Liver (tissue), 3 donors: ENCODE data around the gene SDK2.

Experiments used
- CTCF ChIP-seq: fragments of 150-350 bp; IDR thresholded peaks from 2 replicates; pipeline ENCODE4 v1.5.1; 2017; ENCODE audit warnings: improper control_type of control experiment, low read depth, low read length; ENCODE audit not compliant: missing input control
- FOXA1 ChIP-seq: IDR thresholded peaks from 2 replicates; pipeline ENCODE4 v1.6.1; 2016; ENCODE audit warnings: antibody characterized with exemption
- FOXA2 ChIP-seq: IDR thresholded peaks from 2 replicates; pipeline ENCODE4 v1.6.1; 2016; ENCODE audit warnings: antibody characterized with exemption
- TF ChIP-seq, protein P1 (sequence below): IDR thresholded peaks from 2 replicates; pipeline ENCODE4 v1.6.1; 2016; ENCODE audit warnings: antibody characterized with exemption
- TF ChIP-seq, protein P2 (sequence below): IDR thresholded peaks from 2 replicates; pipeline ENCODE4 v1.6.1; 2016; ENCODE audit warnings: antibody characterized with exemption, mild to moderate bottlenecking
- donor health status: healthy.
- donor health status: healthy.

GRCh38 chr17:73384926-73385325 is 259.3 kb downstream of the SDK2 start:
- no peak for TF ChIP-seq CTCF
- TF ChIP-seq, protein P1, sequence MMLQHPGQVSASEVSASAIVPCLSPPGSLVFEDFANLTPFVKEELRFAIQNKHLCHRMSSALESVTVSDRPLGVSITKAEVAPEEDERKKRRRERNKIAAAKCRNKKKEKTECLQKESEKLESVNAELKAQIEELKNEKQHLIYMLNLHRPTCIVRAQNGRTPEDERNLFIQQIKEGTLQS, result no peak
- TF ChIP-seq, protein P2, sequence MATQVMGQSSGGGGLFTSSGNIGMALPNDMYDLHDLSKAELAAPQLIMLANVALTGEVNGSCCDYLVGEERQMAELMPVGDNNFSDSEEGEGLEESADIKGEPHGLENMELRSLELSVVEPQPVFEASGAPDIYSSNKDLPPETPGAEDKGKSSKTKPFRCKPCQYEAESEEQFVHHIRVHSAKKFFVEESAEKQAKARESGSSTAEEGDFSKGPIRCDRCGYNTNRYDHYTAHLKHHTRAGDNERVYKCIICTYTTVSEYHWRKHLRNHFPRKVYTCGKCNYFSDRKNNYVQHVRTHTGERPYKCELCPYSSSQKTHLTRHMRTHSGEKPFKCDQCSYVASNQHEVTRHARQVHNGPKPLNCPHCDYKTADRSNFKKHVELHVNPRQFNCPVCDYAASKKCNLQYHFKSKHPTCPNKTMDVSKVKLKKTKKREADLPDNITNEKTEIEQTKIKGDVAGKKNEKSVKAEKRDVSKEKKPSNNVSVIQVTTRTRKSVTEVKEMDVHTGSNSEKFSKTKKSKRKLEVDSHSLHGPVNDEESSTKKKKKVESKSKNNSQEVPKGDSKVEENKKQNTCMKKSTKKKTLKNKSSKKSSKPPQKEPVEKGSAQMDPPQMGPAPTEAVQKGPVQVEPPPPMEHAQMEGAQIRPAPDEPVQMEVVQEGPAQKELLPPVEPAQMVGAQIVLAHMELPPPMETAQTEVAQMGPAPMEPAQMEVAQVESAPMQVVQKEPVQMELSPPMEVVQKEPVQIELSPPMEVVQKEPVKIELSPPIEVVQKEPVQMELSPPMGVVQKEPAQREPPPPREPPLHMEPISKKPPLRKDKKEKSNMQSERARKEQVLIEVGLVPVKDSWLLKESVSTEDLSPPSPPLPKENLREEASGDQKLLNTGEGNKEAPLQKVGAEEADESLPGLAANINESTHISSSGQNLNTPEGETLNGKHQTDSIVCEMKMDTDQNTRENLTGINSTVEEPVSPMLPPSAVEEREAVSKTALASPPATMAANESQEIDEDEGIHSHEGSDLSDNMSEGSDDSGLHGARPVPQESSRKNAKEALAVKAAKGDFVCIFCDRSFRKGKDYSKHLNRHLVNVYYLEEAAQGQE, result no peak
- no peak for TF ChIP-seq FOXA1
- TF ChIP-seq FOXA2, result no peak
